Stomach (tissue), 9 donors: Measurements from ENCODE around the gene KLHL29. TPM values are rescaled to one million over a fixed set of nuclear protein-coding genes. Genes with fewer than 3 reads are reported as not detected.
A peak's percentile ranks its signal among the peaks of the same experiment; 100 is the strongest.

Experiments
- DNase-seq, 2 donors: peaks; one replicate each; pipeline versions ENCODE4 v3.0.0 to v3.0.0-alpha.2; 2013 to 2019
- H3K27ac ChIP-seq, 5 donors: fragments of 200-600 bp in 4 of 5; sonication (generic) in 4 of 5; one replicate each; pipeline ENCODE4 v1.5.1; 2013 to 2019; ENCODE audit warnings: mild to moderate bottlenecking in 1 of 5, moderate library complexity in 1 of 5
- H3K27me3 ChIP-seq, 3 donors: fragments of 200-600 bp; sonication (generic); one replicate each; pipeline ENCODE4 v1.5.1; 2017 to 2019; ENCODE audit warnings: mixed run types in 1 of 3
- H3K36me3 ChIP-seq, 4 donors: fragments of 200-600 bp; sonication (generic); 1 replicate in 3 of 4; 2 replicates in 1 of 4; pipeline ENCODE4 v1.5.1; 2016 to 2019
- H3K4me1 ChIP-seq, 4 donors: fragments of 200-600 bp; sonication (generic); one replicate each; pipeline ENCODE4 v1.5.1; 2016 to 2019
- H3K4me3 ChIP-seq, 4 donors: fragments of 200-600 bp; sonication (generic) in 3 of 4; one replicate each; pipeline ENCODE4 v1.5.1; 2016 to 2019; ENCODE audit warnings: mild to moderate bottlenecking in 1 of 4
- H3K9me3 ChIP-seq, 4 donors: fragments of 200-600 bp; sonication (generic); one replicate each; pipeline ENCODE4 v1.5.1; 2016 to 2019
- EP300 ChIP-seq: sonication (generic); formaldehyde crosslinking; IDR thresholded peaks from one replicate; pipeline ENCODE4 v1.6.1; 2017; ENCODE audit warnings: antibody characterized with exemption
- POLR2A ChIP-seq, 4 donors: fragments of 450-650 bp; IDR thresholded peaks; one replicate each; pipeline ENCODE4 v1.6.1; 2016; ENCODE audit warnings: antibody characterized with exemption in 4 of 4, control low read depth in 2 of 4, mild to moderate bottlenecking in 1 of 4, moderate library complexity in 1 of 4
- POLR2AphosphoS5 ChIP-seq, 3 donors: sonication (generic); formaldehyde crosslinking; IDR thresholded peaks; one replicate each; pipeline ENCODE4 v1.6.1; 2016; ENCODE audit warnings: antibody characterized with exemption in 3 of 3
- WGBS, 5 donors: extraction: QIAGEN DNeasy Blood & Tissue Kit in 3 of 5; methylation state at CpG; one replicate each; pipeline versions ENCODE4 v1.1.5 to v1.1.7; 2013 to 2018; 5-methylcytosine and 5-hydroxymethylcytosine counted together
- intact Hi-C: fragments of 100-400 bp; cut with DNase I; formaldehyde crosslinking; loops from one replicate; pipeline ENCODE4 v1.15.1; 2023; ENCODE audit warnings: low total_unique reads
- polyA plus RNA-seq, 3 donors: library from polyadenylated mRNA; stranded (reverse); fragments of 200-250 nt; gene quantifications; one replicate each; pipeline ENCODE4 v1.2.3, GENCODE V29; 2013
- total RNA-seq, 5 donors: library from RNA; depleted of rRNA; stranded (reverse); fragments of >200 nt; gene quantifications; one replicate each; pipeline versions ENCODE4 v1.1.0 to v1.2.3, GENCODE V29; 2014 to 2016
- TF ChIP-seq, protein P1 (sequence below), 7 experiments: fragments of 450-650 bp in 4 of 7; fragments of 200-600 bp in 3 of 7; sonication (generic) in 3 of 7; IDR thresholded peaks; one replicate each; pipeline ENCODE4 v1.5.1; 2016 to 2019; ENCODE audit warnings: antibody characterized with exemption in 7 of 7, control low read depth in 2 of 7, mild to moderate bottlenecking in 1 of 7
- donor health status: healthy with polysubstance abuse.
- donor health status: Bipolar disorder and iron deficiency.
- donor health status: healthy.

KLHL29 gene
- total and polyA plus RNA-seq, 8 donors = under 0.01 to 6.6 (median 1.3) TPM

DNA sequence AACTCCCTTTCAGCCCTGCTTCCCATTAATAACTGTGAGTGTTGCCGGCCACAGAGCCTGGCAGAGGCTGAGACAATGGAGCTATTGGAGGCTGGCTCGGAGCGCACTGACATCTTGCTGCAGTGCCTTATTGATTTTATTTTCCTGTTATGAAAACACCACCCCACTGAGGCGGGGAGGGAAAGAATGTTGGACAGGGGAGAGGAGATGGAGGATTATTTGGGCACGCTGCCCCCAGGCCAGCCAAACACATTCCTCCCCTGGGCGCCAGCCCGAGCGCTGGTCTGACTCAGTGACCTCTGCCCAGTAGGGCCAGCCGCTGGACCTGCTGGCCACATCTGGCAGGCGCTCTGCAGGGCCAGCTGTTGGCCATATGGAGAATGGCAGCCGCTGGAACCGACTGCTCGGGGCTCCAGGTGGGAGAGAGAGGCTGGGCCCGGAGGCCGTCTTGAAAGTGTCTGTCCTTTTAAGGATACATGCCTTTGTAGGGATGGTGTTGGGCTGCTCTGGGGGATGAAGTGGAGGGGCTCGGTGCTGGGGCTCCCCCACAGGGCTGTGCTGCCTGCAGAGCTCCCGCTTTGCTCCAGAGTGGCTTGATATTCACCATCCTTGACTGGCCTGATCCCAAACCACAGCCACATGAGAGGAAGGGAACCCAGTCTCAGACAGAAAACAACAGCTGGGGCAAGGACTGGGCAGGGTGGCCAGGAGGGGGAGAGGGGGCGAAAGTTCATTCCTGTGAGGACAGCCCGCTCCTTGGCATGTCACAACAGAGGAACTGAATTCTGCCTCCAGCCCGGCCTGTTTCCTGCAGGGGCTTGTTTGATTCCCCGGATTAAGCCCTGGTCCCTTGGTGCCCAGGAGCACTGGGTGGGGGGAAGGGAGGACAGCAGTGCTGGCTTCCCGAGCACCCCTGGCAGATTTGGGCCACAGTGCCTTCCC lies 179.0 kb downstream of the KLHL29 start:
- Histone ChIP-seq H3K27ac (peak overlapping the region in 4 of 5 donors; percentile 34 to 88 (median 70)), H3K27me3 (no peaks in the 10 kb centered on the region), H3K4me1 (peaks cover 13 to 53% (median 32%) of the 10 kb centered on the region in 4 donors), H3K36me3 (no peaks in the 10 kb centered on the region), H3K9me3 (no peaks in the 10 kb centered on the region), H3K4me3 (no peak overlapping the region)
- 53 to 68% (median 63%) methylated on average over 12 to 22 of the region's 22 CpGs for WGBS, 5 donors
- peak in 1 of 2 donors; percentile 63 for DNase-seq
- intact Hi-C loops = no loop called here
- TF ChIP-seq EP300 = no peak
- TF ChIP-seq, protein P1, sequence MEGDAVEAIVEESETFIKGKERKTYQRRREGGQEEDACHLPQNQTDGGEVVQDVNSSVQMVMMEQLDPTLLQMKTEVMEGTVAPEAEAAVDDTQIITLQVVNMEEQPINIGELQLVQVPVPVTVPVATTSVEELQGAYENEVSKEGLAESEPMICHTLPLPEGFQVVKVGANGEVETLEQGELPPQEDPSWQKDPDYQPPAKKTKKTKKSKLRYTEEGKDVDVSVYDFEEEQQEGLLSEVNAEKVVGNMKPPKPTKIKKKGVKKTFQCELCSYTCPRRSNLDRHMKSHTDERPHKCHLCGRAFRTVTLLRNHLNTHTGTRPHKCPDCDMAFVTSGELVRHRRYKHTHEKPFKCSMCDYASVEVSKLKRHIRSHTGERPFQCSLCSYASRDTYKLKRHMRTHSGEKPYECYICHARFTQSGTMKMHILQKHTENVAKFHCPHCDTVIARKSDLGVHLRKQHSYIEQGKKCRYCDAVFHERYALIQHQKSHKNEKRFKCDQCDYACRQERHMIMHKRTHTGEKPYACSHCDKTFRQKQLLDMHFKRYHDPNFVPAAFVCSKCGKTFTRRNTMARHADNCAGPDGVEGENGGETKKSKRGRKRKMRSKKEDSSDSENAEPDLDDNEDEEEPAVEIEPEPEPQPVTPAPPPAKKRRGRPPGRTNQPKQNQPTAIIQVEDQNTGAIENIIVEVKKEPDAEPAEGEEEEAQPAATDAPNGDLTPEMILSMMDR (IDR thresholded peaks at IDR 0.05) = no peak
- TF ChIP-seq POLR2AphosphoS5 (IDR thresholded peaks at IDR 0.05) = peak; percentile 15 to 35 (median 33)
- TF ChIP-seq POLR2A (IDR thresholded peaks at IDR 0.05) = no peak

DNA sequence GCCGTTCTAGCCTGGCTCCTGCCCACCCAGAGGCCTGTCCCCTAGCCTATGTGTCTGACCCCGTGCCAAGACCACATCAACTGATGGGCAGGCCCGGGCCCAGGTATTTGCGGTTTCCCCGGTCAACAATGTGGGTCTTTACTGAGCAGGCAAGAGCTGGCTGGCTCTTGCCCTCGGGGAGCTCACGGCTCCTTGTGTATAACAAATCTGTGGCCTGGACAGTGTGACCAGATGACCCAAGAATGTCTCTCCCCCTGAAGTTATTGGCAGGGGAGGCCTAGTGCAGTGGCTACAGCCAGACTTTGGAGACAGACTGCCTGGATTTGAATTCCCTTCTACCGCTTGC lies 179.6 kb downstream of the KLHL29 start:
- intact Hi-C loops = no loop called here
- H3K27ac ChIP-seq = peak overlapping the region in 4 of 5 donors; percentile 34 to 88 (median 70)
- 76 to 87% (median 85%) methylated on average over 4 to 8 of the region's 8 CpGs for WGBS, 5 donors
- no peak for DNase-seq
- TF ChIP-seq POLR2AphosphoS5 (IDR thresholded peaks at IDR 0.05) (no peak), EP300 (no peak), POLR2A (IDR thresholded peaks at IDR 0.05) (no peak)
- TF ChIP-seq, protein P1 (IDR thresholded peaks at IDR 0.05) = no peak
- no peaks in the 10 kb centered on the region for H3K9me3 ChIP-seq
- no peaks in the 10 kb centered on the region for H3K27me3 ChIP-seq
- H3K36me3 ChIP-seq = no peaks in the 10 kb centered on the region
- peaks cover 13 to 60% (median 34%) of the 10 kb centered on the region in 4 donors for H3K4me1 ChIP-seq
- no peak overlapping the region for H3K4me3 ChIP-seq

DNA sequence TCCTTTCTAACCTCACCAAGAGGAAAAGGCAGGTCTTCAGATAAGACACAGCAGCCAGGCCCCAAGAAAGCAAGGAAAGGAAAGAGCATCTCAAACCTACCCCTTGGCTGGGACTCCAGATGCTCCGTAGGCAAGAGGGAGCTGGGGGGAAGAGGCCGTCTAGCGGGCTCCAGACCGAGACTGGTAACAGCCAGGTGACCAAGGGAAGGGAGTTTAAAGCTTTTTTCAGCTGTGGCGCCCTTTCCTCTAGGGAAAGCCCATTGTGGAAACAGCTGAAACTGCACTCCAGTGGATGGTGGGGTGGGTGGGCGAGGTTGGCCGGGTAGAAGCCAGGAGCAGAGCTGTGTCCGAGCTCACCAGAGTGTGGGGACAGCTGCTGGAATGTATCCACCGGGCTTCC lies 180.4 kb downstream of the KLHL29 start:
- TF ChIP-seq, protein P1 (IDR thresholded peaks at IDR 0.05) = no peak
- TF ChIP-seq EP300 (no peak), POLR2AphosphoS5 (IDR thresholded peaks at IDR 0.05) (no peak), POLR2A (IDR thresholded peaks at IDR 0.05) (no peak)
- peaks cover 13 to 67% (median 37%) of the 10 kb centered on the region in 4 donors for H3K4me1 ChIP-seq
- H3K27me3 ChIP-seq = no peaks in the 10 kb centered on the region
- H3K27ac ChIP-seq = peak overlapping the region in 4 of 5 donors; percentile 34 to 88 (median 70)
- no peak for DNase-seq
- H3K9me3 ChIP-seq = no peaks in the 10 kb centered on the region
- H3K36me3 ChIP-seq = no peaks in the 10 kb centered on the region
- intact Hi-C loops = no loop called here
- 87 to 96% (median 90%) methylated on average over 8 to 9 of the region's 9 CpGs for WGBS, 5 donors
- H3K4me3 ChIP-seq = no peak overlapping the region

DNA sequence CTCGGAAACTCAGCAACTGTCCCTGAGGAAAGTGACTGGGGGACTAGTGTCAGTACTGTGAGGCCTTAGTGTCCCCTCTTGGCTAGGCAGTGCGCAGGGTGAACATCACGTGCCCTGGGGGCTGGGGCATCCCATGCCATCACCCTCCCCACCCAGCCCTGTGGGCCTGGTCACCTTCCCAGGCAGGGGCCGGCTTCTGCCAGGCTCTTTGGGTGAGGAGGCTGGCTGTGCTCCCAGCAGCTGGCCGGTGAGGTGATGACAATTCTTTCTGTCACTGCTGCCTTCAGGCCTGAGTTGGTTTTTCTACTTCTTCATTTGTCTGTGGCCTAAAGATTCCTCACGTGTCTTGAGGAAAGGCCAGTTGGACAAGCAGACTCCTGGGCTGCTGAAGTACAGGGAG lies 180.8 kb downstream of the KLHL29 start:
- Histone ChIP-seq H3K9me3 (no peaks in the 10 kb centered on the region), H3K4me3 (no peak overlapping the region), H3K27me3 (no peaks in the 10 kb centered on the region), H3K27ac (peak overlapping the region in 4 of 5 donors; percentile 34 to 88 (median 70)), H3K4me1 (peaks cover 13 to 70% (median 37%) of the 10 kb centered on the region in 4 donors), H3K36me3 (no peaks in the 10 kb centered on the region)
- TF ChIP-seq, protein P1 (IDR thresholded peaks at IDR 0.05) = no peak
- TF ChIP-seq EP300 (no peak), POLR2A (IDR thresholded peaks at IDR 0.05) (no peak), POLR2AphosphoS5 (IDR thresholded peaks at IDR 0.05) (no peak)
- no peak for DNase-seq
- intact Hi-C loops = no loop called here
- WGBS, 5 donors = 60 to 100% (median 90%) methylated on average over 2 to 6 of the region's 6 CpGs
